ENCODE results near the gene ZAR1L.

ZAR1L gene

GRCh38 chr13:32334671-32335070, 19.5 kb upstream of the ZAR1L start:
- DNase-seq (ENCODE audit: low read depth): peak; percentile 54
- no peak overlapping the region for H3K4me3 ChIP-seq (ENCODE audit: low read length)
- no peak for TF ChIP-seq CTCF (conservative IDR thresholded peaks at IDR 0.05; ENCODE audit: low read length)

- TF ChIP-seq CTCF (conservative IDR thresholded peaks at IDR 0.05; ENCODE audit: low read length): no peak
- no peak overlapping the region for H3K4me3 ChIP-seq (ENCODE audit: low read length)
- peak; percentile 91 for DNase-seq (ENCODE audit: low read depth)
These were observed 15.3 kb upstream of the ZAR1L start for GRCh38 chr13:32330441-32330840.

- H3K4me3 ChIP-seq (ENCODE audit: low read length): no peak overlapping the region
- DNase-seq (ENCODE audit: low read depth): peak; percentile 81
- no peak for TF ChIP-seq CTCF (conservative IDR thresholded peaks at IDR 0.05; ENCODE audit: low read length)
These were observed 8.7 kb upstream of the ZAR1L start for GRCh38 chr13:32323912-32324311.

GRCh38 chr13:32320528-32320927, 5.4 kb upstream of the ZAR1L start:
- TF ChIP-seq CTCF (conservative IDR thresholded peaks at IDR 0.05; ENCODE audit: low read length): no peak
- no peak overlapping the region for H3K4me3 ChIP-seq (ENCODE audit: low read length)
- DNase-seq (ENCODE audit: low read depth): no peak

GRCh38 chr13:32317716-32318465, 2.7 kb upstream of the ZAR1L start:
- no peak for TF ChIP-seq CTCF (conservative IDR thresholded peaks at IDR 0.05; ENCODE audit: low read length)
- peak; percentile 44 for DNase-seq (ENCODE audit: low read depth)
- no peak overlapping the region for H3K4me3 ChIP-seq (ENCODE audit: low read length)

- TF ChIP-seq CTCF (conservative IDR thresholded peaks at IDR 0.05; ENCODE audit: low read length): no peak
- DNase-seq (ENCODE audit: low read depth): no peak
- peak overlapping the region; percentile 93 for H3K4me3 ChIP-seq (ENCODE audit: low read length)
These were observed 1.3 kb upstream of the ZAR1L start for GRCh38 chr13:32316501-32316900.

- DNase-seq (ENCODE audit: low read depth): no peak
- peak overlapping the region; percentile 93 for H3K4me3 ChIP-seq (ENCODE audit: low read length)
- TF ChIP-seq CTCF (conservative IDR thresholded peaks at IDR 0.05; ENCODE audit: low read length): no peak
These were observed 821 bp upstream of the ZAR1L start for GRCh38 chr13:32316028-32316339.
